ENCODE measurements around the gene PTPN20.

The PTPN20 gene

GRCh38 chr10:47049906-47050305, 138.7 kb downstream of the PTPN20 start:
- Histone ChIP-seq H3K4me1 (no peaks in the 10 kb centered on the region), H3K27ac (no peak overlapping the region), H3K4me3 (ENCODE audit: low read depth, low read length) (no peak overlapping the region)

GRCh38 chr10:47050618-47051455, 139.6 kb downstream of the PTPN20 start:
- H3K9ac ChIP-seq: no peak overlapping the region
- TF ChIP-seq CTCF (IDR thresholded peaks at IDR 0.05): no peak

More at GRCh38 chr10:47049906-47050305, 138.7 kb downstream of the PTPN20 start:
- Histone ChIP-seq H3K9ac (no peak overlapping the region), H3K36me3 (ENCODE audit: control insufficient read depth, insufficient read depth, low read length) (no peaks in the 10 kb centered on the region), H3K27me3 (ENCODE audit: control insufficient read depth, insufficient read depth, low read length) (no peaks in the 10 kb centered on the region), H3K79me2 (no peaks in the 10 kb centered on the region), H3K9me3 (ENCODE audit: control insufficient read depth, low read length) (no peaks in the 10 kb centered on the region), H3K4me2 (ENCODE audit: low read length) (no peak overlapping the region), H2AFZ (no peak overlapping the region)
- TF ChIP-seq CTCF (IDR thresholded peaks at IDR 0.05): no peak

GRCh38 chr10:47051741-47052238, 140.6 kb downstream of the PTPN20 start:
- Histone ChIP-seq H3K9me3 (ENCODE audit: control insufficient read depth, low read length) (no peaks in the 10 kb centered on the region), H2AFZ (no peak overlapping the region), H3K4me3 (ENCODE audit: low read depth, low read length) (no peak overlapping the region), H3K79me2 (no peaks in the 10 kb centered on the region), H3K36me3 (ENCODE audit: control insufficient read depth, insufficient read depth, low read length) (no peaks in the 10 kb centered on the region), H3K4me2 (ENCODE audit: low read length) (no peak overlapping the region), H3K9ac (no peak overlapping the region), H3K4me1 (no peaks in the 10 kb centered on the region), H3K27me3 (ENCODE audit: control insufficient read depth, insufficient read depth, low read length) (no peaks in the 10 kb centered on the region), H3K27ac (no peak overlapping the region)
- no peak for TF ChIP-seq CTCF (IDR thresholded peaks at IDR 0.05)

More at GRCh38 chr10:47050618-47051455, 139.6 kb downstream of the PTPN20 start:
- Histone ChIP-seq H3K27me3 (ENCODE audit: control insufficient read depth, insufficient read depth, low read length) (no peaks in the 10 kb centered on the region), H3K4me1 (no peaks in the 10 kb centered on the region), H3K9me3 (ENCODE audit: control insufficient read depth, low read length) (no peaks in the 10 kb centered on the region), H3K27ac (no peak overlapping the region), H3K4me3 (ENCODE audit: low read depth, low read length) (no peak overlapping the region), H3K36me3 (ENCODE audit: control insufficient read depth, insufficient read depth, low read length) (no peaks in the 10 kb centered on the region), H2AFZ (no peak overlapping the region), H3K79me2 (no peaks in the 10 kb centered on the region), H3K4me2 (ENCODE audit: low read length) (no peak overlapping the region)

Measured in parathyroid adenoma (tissue), 2 donors.